Loucy (cell line): ENCODE measurements around the gene DNAH11.

Experiments
- H2AFZ ChIP-seq: fragments of 200-600 bp; sonication (generic); 2 replicates; pipeline ENCODE4 v1.6.0; 2016; ENCODE audit warnings: antibody characterized with exemption, mild to moderate bottlenecking, low read length, moderate library complexity
- H3F3A ChIP-seq: fragments of 200-600 bp; 2 replicates; pipeline ENCODE4 v1.6.0; 2016; ENCODE audit warnings: antibody characterized with exemption, low read depth, mild to moderate bottlenecking
- H3K27me3 ChIP-seq: fragments of 200-600 bp; sonication (generic); 2 replicates; pipeline ENCODE4 v1.6.1; 2014; ENCODE audit warnings: low read length, mild to moderate bottlenecking; ENCODE audit not compliant: insufficient read depth, poor library complexity, severe bottlenecking
- H3K36me3 ChIP-seq: fragments of 200-600 bp; sonication (generic); 2 replicates; pipeline ENCODE4 v1.6.1; 2016; ENCODE audit warnings: low read length; ENCODE audit not compliant: insufficient read depth
- H3K4me1 ChIP-seq: fragments of 200-600 bp; sonication (generic); 2 replicates; pipeline ENCODE4 v1.5.1; 2014; ENCODE audit warnings: low read length, mild to moderate bottlenecking; ENCODE audit not compliant: insufficient read depth, poor library complexity, severe bottlenecking
- H3K4me2 ChIP-seq: fragments of 200-600 bp; sonication (generic); 2 replicates; pipeline ENCODE4 v1.6.0; 2014; ENCODE audit warnings: antibody characterized with exemption, low read length, low read depth, mild to moderate bottlenecking; ENCODE audit not compliant: poor library complexity, severe bottlenecking
- H3K4me3 ChIP-seq: fragments of 200-600 bp; sonication (generic); 2 replicates; pipeline ENCODE4 v1.5.1; 2014; ENCODE audit warnings: low read length, mild to moderate bottlenecking, mixed read lengths; ENCODE audit not compliant: poor library complexity, severe bottlenecking
- H3K79me2 ChIP-seq: fragments of 200-600 bp; sonication (generic); 2 replicates; pipeline ENCODE4 v1.6.1; 2014; ENCODE audit warnings: low read length; ENCODE audit not compliant: insufficient read depth
- H3K9ac ChIP-seq: fragments of 200-600 bp; sonication (generic); 2 replicates; pipeline ENCODE4 v1.6.0; 2014; ENCODE audit warnings: mild to moderate bottlenecking, low read depth, low read length, moderate library complexity; ENCODE audit not compliant: poor library complexity, severe bottlenecking
- H3K9me2 ChIP-seq: fragments of 200-600 bp; sonication (generic); replicated peaks from 2 replicates; pipeline ENCODE4 v1.6.1; 2016; ENCODE audit warnings: low read depth, low read length, mixed read lengths
- H3K9me3 ChIP-seq: fragments of 200-600 bp; sonication (generic); 2 replicates; pipeline ENCODE4 v1.6.1; 2014; ENCODE audit warnings: mild to moderate bottlenecking, antibody characterized with exemption, low read length, low read depth; ENCODE audit not compliant: insufficient read depth
- H4K20me1 ChIP-seq: fragments of 200-600 bp; sonication (generic); 2 replicates; pipeline ENCODE4 v1.6.0; 2014; ENCODE audit warnings: antibody characterized with exemption, low read length, mild to moderate bottlenecking; ENCODE audit not compliant: insufficient read depth, poor library complexity, severe bottlenecking
- EZH2phosphoT487 ChIP-seq: fragments of 200-600 bp; IDR thresholded peaks from 2 replicates; pipeline ENCODE4 v1.6.1; 2018; ENCODE audit warnings: antibody characterized with exemption, mild to moderate bottlenecking, moderate library complexity, borderline replicate concordance
- TF ChIP-seq, protein P1 (sequence below): fragments of 200-600 bp; sonication (generic); conservative IDR thresholded peaks from 2 replicates; pipeline ENCODE4 v1.5.1; 2014; ENCODE audit warnings: mild to moderate bottlenecking, antibody characterized with exemption, low read length

DNAH11 gene

GRCh38 chr7:21912931-21913780, 370.3 kb downstream of the DNAH11 start:
- H3F3A ChIP-seq: no peaks in the 10 kb centered on the region
- H3K4me2 ChIP-seq: no peak overlapping the region
- no peaks in the 10 kb centered on the region for H3K9me2 ChIP-seq
- no peak overlapping the region for H2AFZ ChIP-seq
- H3K36me3 ChIP-seq: peaks cover 67% of the 10 kb centered on the region; the same call in 1 of the 2 replicates
- peaks cover under 1% of the 10 kb centered on the region; the same call in 1 of the 2 replicates for H3K79me2 ChIP-seq
- no peak overlapping the region for H3K4me3 ChIP-seq
- no peaks in the 10 kb centered on the region for H3K27me3 ChIP-seq
- no peak overlapping the region for H3K9ac ChIP-seq
- no peaks in the 10 kb centered on the region for H3K9me3 ChIP-seq
- H4K20me1 ChIP-seq: no peaks in the 10 kb centered on the region
- TF ChIP-seq, protein P1, sequence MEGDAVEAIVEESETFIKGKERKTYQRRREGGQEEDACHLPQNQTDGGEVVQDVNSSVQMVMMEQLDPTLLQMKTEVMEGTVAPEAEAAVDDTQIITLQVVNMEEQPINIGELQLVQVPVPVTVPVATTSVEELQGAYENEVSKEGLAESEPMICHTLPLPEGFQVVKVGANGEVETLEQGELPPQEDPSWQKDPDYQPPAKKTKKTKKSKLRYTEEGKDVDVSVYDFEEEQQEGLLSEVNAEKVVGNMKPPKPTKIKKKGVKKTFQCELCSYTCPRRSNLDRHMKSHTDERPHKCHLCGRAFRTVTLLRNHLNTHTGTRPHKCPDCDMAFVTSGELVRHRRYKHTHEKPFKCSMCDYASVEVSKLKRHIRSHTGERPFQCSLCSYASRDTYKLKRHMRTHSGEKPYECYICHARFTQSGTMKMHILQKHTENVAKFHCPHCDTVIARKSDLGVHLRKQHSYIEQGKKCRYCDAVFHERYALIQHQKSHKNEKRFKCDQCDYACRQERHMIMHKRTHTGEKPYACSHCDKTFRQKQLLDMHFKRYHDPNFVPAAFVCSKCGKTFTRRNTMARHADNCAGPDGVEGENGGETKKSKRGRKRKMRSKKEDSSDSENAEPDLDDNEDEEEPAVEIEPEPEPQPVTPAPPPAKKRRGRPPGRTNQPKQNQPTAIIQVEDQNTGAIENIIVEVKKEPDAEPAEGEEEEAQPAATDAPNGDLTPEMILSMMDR: no peak
- no peak for TF ChIP-seq EZH2phosphoT487
- no peaks in the 10 kb centered on the region for H3K4me1 ChIP-seq

- Histone ChIP-seq H3K9me3 (no peaks in the 10 kb centered on the region), H3K9ac (no peak overlapping the region), H3K79me2 (peaks cover 11% of the 10 kb centered on the region; the same call in 1 of the 2 replicates), H3F3A (no peaks in the 10 kb centered on the region), H3K9me2 (no peaks in the 10 kb centered on the region), H3K4me1 (no peaks in the 10 kb centered on the region), H3K4me2 (no peak overlapping the region), H3K27me3 (no peaks in the 10 kb centered on the region), H3K4me3 (no peak overlapping the region), H2AFZ (no peak overlapping the region), H4K20me1 (peaks cover 3% of the 10 kb centered on the region), H3K36me3 (peaks cover 53% of the 10 kb centered on the region; the same call in 1 of the 2 replicates)
- no peak for TF ChIP-seq EZH2phosphoT487
- TF ChIP-seq, protein P1: no peak
Observed at GRCh38 chr7:21914671-21915070, 371.8 kb downstream of the DNAH11 start.

DNA sequence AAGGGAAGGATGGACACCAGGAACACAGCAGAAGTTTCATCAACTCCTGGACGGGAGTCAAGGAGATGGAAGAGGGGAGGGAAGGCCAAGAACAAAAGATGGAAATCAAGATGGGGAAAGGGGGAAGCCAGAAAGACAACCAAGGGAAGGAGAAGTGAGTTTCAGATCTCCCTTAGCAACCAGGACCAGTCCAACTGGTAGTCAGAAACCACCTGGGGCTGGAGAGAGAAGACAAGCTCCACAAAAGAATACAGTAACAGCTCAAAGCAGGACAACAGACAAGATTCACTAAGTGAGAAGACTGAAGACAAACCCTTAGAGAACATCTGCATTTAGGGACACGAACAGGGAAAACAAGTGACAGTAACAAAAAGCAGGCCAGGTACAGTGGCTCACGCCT, 372.3 kb downstream of the DNAH11 start:
- H3K4me3 ChIP-seq: no peak overlapping the region
- H3K36me3 ChIP-seq: peaks cover 49% of the 10 kb centered on the region; the same call in 1 of the 2 replicates
- H3K79me2 ChIP-seq: peaks cover 16% of the 10 kb centered on the region

More for the DNA sequence above, 372.3 kb downstream of the DNAH11 start:
- H3K9me3 ChIP-seq: no peaks in the 10 kb centered on the region
- no peak overlapping the region for H3K9ac ChIP-seq
- H3K27me3 ChIP-seq: no peaks in the 10 kb centered on the region
- H3K4me1 ChIP-seq: no peaks in the 10 kb centered on the region
- H3K9me2 ChIP-seq: no peaks in the 10 kb centered on the region
- no peak overlapping the region for H3K4me2 ChIP-seq
- H4K20me1 ChIP-seq: peaks cover 3% of the 10 kb centered on the region
- no peak overlapping the region for H2AFZ ChIP-seq
- TF ChIP-seq EZH2phosphoT487: no peak
- TF ChIP-seq, protein P1: no peak
- no peaks in the 10 kb centered on the region for H3F3A ChIP-seq
